Astrocyte of the spinal cord (primary cell): ENCODE results near the gene PDLIM5.
A peak's percentile ranks its signal among the peaks of the same experiment; 100 is the strongest.

Experiments
- DNase-seq: peaks from one replicate; pipeline ENCODE4 v3.0.0; 2011; ENCODE audit warnings: low read depth, low spot score
- H3K4me3 ChIP-seq: 2 replicates; pipeline ENCODE4 v1.5.1; 2011; ENCODE audit warnings: low read depth, mild to moderate bottlenecking, low read length, moderate library complexity
- CTCF ChIP-seq: IDR thresholded peaks from 2 replicates; pipeline ENCODE4 v1.5.1; 2012; ENCODE audit warnings: low read depth, mild to moderate bottlenecking, low read length, inconsistent platforms
- in situ Hi-C: cut with HindIII; loops from 2 replicates; pipeline ENCODE4 v1.10.0; 2017; ENCODE audit warnings: low sequenced_read_pairs

Gene PDLIM5

GRCh38 chr4:94669672-94670664 lies 218.2 kb downstream of the PDLIM5 start:
- H3K4me3 ChIP-seq = no peak overlapping the region
- TF ChIP-seq CTCF = no peak
- peak; percentile 27 for DNase-seq
- in situ Hi-C loops = no loop called here

GRCh38 chr4:94671113-94671512 lies 219.4 kb downstream of the PDLIM5 start:
- in situ Hi-C loops = no loop called here
- H3K4me3 ChIP-seq = no peak overlapping the region
- DNase-seq = no peak
- TF ChIP-seq CTCF = no peak

- in situ Hi-C loops = no loop called here
- DNase-seq = no peak
- H3K4me3 ChIP-seq = no peak overlapping the region
- TF ChIP-seq CTCF = no peak
Observed at GRCh38 chr4:94673961-94674360, 222.2 kb downstream of the PDLIM5 start.

GRCh38 chr4:94676970-94677369 lies 225.2 kb downstream of the PDLIM5 start:
- H3K4me3 ChIP-seq = no peak overlapping the region
- TF ChIP-seq CTCF = no peak
- in situ Hi-C loops = no loop called here
- DNase-seq = peak; percentile 33

GRCh38 chr4:94678896-94679295 lies 227.2 kb downstream of the PDLIM5 start:
- TF ChIP-seq CTCF = no peak
- in situ Hi-C loops = no loop called here
- no peak for DNase-seq
- H3K4me3 ChIP-seq = no peak overlapping the region

GRCh38 chr4:94680176-94680862 lies 228.6 kb downstream of the PDLIM5 start:
- no peak for TF ChIP-seq CTCF
- no peak overlapping the region for H3K4me3 ChIP-seq
- DNase-seq = no peak
- in situ Hi-C loops = no loop called here
